HG03159 (cell line): ENCODE measurements around the gene CRPPA.
"Not testable (repeated sequence)": the region's sequence is repeated elsewhere in the genome, so short reads cannot be mapped to it uniquely, and the experiment has no call there.

Experiments
- ATAC-seq: cut with Tn5 transposase; IDR thresholded peaks from one replicate; pipeline ENCODE4 v1.9.1; 2021; ENCODE audit warnings: mild to moderate bottlenecking, moderate library complexity; ENCODE audit not compliant: unreplicated experiment

CRPPA gene

GRCh38 chr7:16398146-16399017, 23.0 kb downstream of the CRPPA start:
- ATAC-seq: no peak

GRCh38 chr7:16397501-16398145, 23.7 kb downstream of the CRPPA start:
- ATAC-seq: no peak

GRCh38 chr7:16396766-16397500, 24.4 kb downstream of the CRPPA start:
- ATAC-seq: no peak

- ATAC-seq: no peak
Observed at GRCh38 chr7:16395121-16395520, 26.2 kb downstream of the CRPPA start.

- ATAC-seq: no peak
Observed at GRCh38 chr7:16393862-16394422, 27.4 kb downstream of the CRPPA start.

GRCh38 chr7:16392990-16393523, 28.3 kb downstream of the CRPPA start:
- no peak for ATAC-seq

GRCh38 chr7:16383786-16384185, 37.6 kb downstream of the CRPPA start:
- not testable (repeated sequence) for ATAC-seq

GRCh38 chr7:16383103-16383502, 38.2 kb downstream of the CRPPA start:
- ATAC-seq: not testable (repeated sequence)
